Keratinocyte (primary cell): ENCODE measurements around the gene BGN. TPM values are rescaled to one million over a fixed set of nuclear protein-coding genes. Genes with fewer than 3 reads are reported as not detected.

Source experiments
- DNase-seq: peaks from one replicate; pipeline ENCODE4 v3.0.0-alpha.2; 2011; ENCODE audit warnings: low read depth, missing footprints, low spot score
- FAIRE-seq: peaks from 2 replicates; lab custom pipeline; 2011; peaks lifted over from hg19 to GRCh38; lab: Jason Lieb, UNC
- H2AFZ ChIP-seq: 2 replicates; pipeline ENCODE4 v1.6.0; 2012; ENCODE audit warnings: low read length, control low read depth, inconsistent platforms; ENCODE audit not compliant: control insufficient read depth
- H3K27ac ChIP-seq: 2 replicates; pipeline ENCODE4 v1.5.1; 2011; ENCODE audit warnings: low read length; ENCODE audit not compliant: control insufficient read depth, insufficient read depth
- H3K27me3 ChIP-seq: 3 replicates; pipeline ENCODE4 v1.6.0; 2011; ENCODE audit warnings: low read length; ENCODE audit not compliant: control insufficient read depth, insufficient read depth; ENCODE audit errors: extremely low read depth
- H3K36me3 ChIP-seq, 2 experiments: 2 replicates in 1 of 2; 3 replicates in 1 of 2; pipeline ENCODE4 v1.5.1; 2011; ENCODE audit warnings: low read length in 2 of 2, mild to moderate bottlenecking in 1 of 2; ENCODE audit not compliant: control insufficient read depth in 2 of 2, insufficient read depth in 2 of 2; ENCODE audit errors: extremely low read depth in 1 of 2
- H3K4me1 ChIP-seq: 3 replicates; pipeline ENCODE4 v1.5.1; 2011; ENCODE audit warnings: low read length; ENCODE audit not compliant: control insufficient read depth, insufficient read depth; ENCODE audit errors: extremely low read depth
- H3K4me2 ChIP-seq: 3 replicates; pipeline ENCODE4 v1.6.0; 2011; ENCODE audit warnings: low read depth, low read length; ENCODE audit not compliant: control insufficient read depth, insufficient read depth; ENCODE audit errors: extremely low read depth
- H3K4me3 ChIP-seq, 3 experiments: fragments of 200-600 bp in 1 of 3; sonication (generic) in 1 of 3; 2 replicates in 2 of 3; 3 replicates in 1 of 3; pipeline ENCODE4 v1.5.1; 2011 to 2016; ENCODE audit warnings: low read length in 3 of 3, mild to moderate bottlenecking in 3 of 3, control low read depth in 2 of 3, inconsistent platforms in 1 of 3, low read depth in 1 of 3, mixed read lengths in 1 of 3, mixed run types in 1 of 3, moderate library complexity in 1 of 3; ENCODE audit not compliant: control insufficient read depth in 2 of 3, insufficient read depth in 2 of 3; ENCODE audit errors: extremely low read depth in 1 of 3
- H3K79me2 ChIP-seq: 2 replicates; pipeline ENCODE4 v1.6.0; 2012; ENCODE audit warnings: low read length; ENCODE audit not compliant: control insufficient read depth, insufficient read depth
- H3K9ac ChIP-seq: 3 replicates; pipeline ENCODE4 v1.6.0; 2011; ENCODE audit warnings: low read length; ENCODE audit not compliant: control insufficient read depth, insufficient read depth; ENCODE audit errors: extremely low read depth
- H3K9me1 ChIP-seq: 3 replicates; pipeline ENCODE4 v1.6.0; 2011; ENCODE audit warnings: low read length; ENCODE audit not compliant: control insufficient read depth, insufficient read depth; ENCODE audit errors: extremely low read depth
- H3K9me3 ChIP-seq: 2 replicates; pipeline ENCODE4 v1.5.1; 2012; ENCODE audit warnings: low read depth, low read length; ENCODE audit not compliant: control insufficient read depth
- H4K20me1 ChIP-seq: 3 replicates; pipeline ENCODE4 v1.6.0; 2011; ENCODE audit warnings: low read length; ENCODE audit not compliant: control insufficient read depth, insufficient read depth; ENCODE audit errors: extremely low read depth
- EZH2 ChIP-seq: IDR thresholded peaks from one replicate; pipeline ENCODE4 v1.6.1; 2012; ENCODE audit warnings: inconsistent platforms, mild to moderate bottlenecking, low read length, moderate library complexity
- dilution Hi-C: fragments of 300-500 bp; cut with MboI; formaldehyde crosslinking; loops from one replicate; pipeline ENCODE4 v1.7.0; 2020; ENCODE audit warnings: low sequenced_read_pairs; ENCODE audit not compliant: extremely low pct_ligation_motif_present
- polyA plus RNA-seq, 5 experiments: library from polyadenylated mRNA; depleted of rRNA in 3 of 5; stranded (reverse) in 3 of 5; stranded (forward) in 1 of 5; unstranded in 1 of 5; fragments of >200 nt; gene quantifications; 1 replicate in 1 of 5; 2 replicates in 3 of 5; 3 replicates in 1 of 5; pipeline versions ENCODE4 v1.2.1 to v1.2.3, GENCODE V29; 2011 to 2012; ENCODE audit warnings: missing spikeins in 2 of 5, low read depth in 1 of 5, low replicate concordance in 1 of 5
- TF ChIP-seq, protein P1 (sequence below), 3 experiments: IDR thresholded peaks in 1 of 3; conservative IDR thresholded peaks in 1 of 3; optimal IDR thresholded peaks in 1 of 3; 2 replicates in 2 of 3; 3 replicates in 1 of 3; pipeline versions ENCODE3 to v1.5.1; 2011; ENCODE audit warnings: low read length in 3 of 3, mild to moderate bottlenecking in 3 of 3, moderate library complexity in 2 of 3, control low read depth in 1 of 3, inconsistent platforms in 1 of 3; ENCODE audit not compliant: insufficient read depth in 2 of 3; ENCODE audit errors: extremely low read depth in 1 of 3

The BGN gene
- polyA plus RNA-seq, 1 donor (not counting 4 experiments of a cell fraction or from before 2014, with no cell fraction given) = 0.07 TPM

DNA sequence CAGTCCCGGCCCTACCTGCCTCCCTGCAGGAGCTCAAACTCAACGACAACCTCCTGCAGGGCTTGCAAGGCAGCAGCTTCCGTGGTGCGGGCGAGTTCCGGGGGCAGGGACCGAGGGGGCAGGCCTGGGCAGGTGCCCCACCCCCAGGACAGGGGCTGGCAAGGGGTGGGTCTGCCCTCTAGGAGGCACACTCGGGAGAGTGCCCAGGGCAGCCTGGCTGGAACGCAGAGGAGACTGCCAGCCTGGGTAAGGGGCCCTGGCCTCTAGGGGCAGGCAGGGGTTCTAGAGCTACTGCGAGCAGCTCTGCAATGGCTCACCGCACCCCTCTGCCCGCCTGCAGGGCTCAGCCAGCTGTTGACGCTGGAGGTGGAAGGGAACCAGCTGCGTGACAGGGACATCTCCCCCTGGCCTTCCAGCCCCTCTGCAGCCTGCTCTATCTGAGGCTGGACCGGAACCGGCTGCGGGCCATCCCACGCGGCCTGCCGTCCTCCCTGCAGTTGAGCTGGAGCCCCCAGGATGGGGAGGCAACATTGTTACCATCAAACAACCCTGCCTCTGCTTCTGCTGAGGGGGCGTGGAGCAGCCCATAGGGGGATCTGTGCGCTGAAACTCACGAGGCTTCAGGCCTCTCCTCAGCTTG is 12.3 kb upstream of the BGN start:
- DNase-seq = no peak
- TF ChIP-seq, protein P1, sequence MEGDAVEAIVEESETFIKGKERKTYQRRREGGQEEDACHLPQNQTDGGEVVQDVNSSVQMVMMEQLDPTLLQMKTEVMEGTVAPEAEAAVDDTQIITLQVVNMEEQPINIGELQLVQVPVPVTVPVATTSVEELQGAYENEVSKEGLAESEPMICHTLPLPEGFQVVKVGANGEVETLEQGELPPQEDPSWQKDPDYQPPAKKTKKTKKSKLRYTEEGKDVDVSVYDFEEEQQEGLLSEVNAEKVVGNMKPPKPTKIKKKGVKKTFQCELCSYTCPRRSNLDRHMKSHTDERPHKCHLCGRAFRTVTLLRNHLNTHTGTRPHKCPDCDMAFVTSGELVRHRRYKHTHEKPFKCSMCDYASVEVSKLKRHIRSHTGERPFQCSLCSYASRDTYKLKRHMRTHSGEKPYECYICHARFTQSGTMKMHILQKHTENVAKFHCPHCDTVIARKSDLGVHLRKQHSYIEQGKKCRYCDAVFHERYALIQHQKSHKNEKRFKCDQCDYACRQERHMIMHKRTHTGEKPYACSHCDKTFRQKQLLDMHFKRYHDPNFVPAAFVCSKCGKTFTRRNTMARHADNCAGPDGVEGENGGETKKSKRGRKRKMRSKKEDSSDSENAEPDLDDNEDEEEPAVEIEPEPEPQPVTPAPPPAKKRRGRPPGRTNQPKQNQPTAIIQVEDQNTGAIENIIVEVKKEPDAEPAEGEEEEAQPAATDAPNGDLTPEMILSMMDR (optimal IDR thresholded peaks at IDR 0.05 in 1 of 3, IDR thresholded peaks at IDR 0.05 in 1 of 3, conservative IDR thresholded peaks at IDR 0.05 in 1 of 3; ENCODE audit: extremely low read depth in 1 of 3, insufficient read depth in 2 of 3, low read length in 3 of 3) = no peak
- TF ChIP-seq EZH2 = no peak
- Histone ChIP-seq H3K36me3 (no peaks in the 10 kb centered on the region), H3K9me1 (no peaks in the 10 kb centered on the region), H2AFZ (no peak overlapping the region), H3K9me3 (no peaks in the 10 kb centered on the region), H3K4me2 (no peak overlapping the region), H3K79me2 (no peaks in the 10 kb centered on the region), H3K27ac (no peak overlapping the region), H3K4me1 (peaks cover 5% of the 10 kb centered on the region), H3K27me3 (peaks cover 3% of the 10 kb centered on the region), H4K20me1 (no peaks in the 10 kb centered on the region), H3K9ac (no peak overlapping the region), H3K4me3 (no peak overlapping the region)
- no peak for FAIRE-seq
- dilution Hi-C loops = no loop called here

DNA sequence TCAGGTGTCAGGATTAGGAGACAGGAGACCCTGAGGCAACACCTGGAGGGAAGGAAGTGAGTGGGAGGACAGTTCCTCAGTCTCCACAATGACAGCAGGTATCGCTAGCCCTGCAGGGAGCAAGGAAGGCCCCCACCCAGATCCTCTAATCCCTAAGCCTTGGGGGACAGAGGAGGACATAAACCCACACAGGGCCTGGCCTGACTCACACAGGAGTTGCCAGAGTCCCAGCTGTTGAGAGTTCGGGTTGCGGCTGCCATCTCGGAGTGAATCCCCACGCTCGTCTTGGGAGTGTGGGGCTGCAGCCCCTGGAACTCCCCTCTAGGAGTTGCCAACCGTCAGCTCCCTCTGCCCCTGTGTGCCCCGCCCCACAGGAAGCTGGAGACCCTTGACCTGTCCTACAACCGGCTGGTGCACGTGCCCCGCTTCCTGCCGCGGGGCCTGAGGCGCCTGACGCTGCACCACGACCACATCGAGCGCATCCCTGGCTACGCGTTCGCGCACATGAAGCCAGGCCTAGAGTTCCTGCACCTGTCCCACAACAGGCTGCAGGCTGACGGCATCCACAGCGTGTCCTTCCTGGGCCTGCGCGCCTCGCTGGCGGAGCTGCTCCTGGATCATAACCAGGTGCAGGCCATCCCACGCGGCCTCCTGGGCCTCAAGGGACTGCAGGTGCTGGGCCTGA is 9.2 kb upstream of the BGN start:
- no peaks in the 10 kb centered on the region for H3K36me3 ChIP-seq
- no peaks in the 10 kb centered on the region for H4K20me1 ChIP-seq
- peaks cover 5% of the 10 kb centered on the region for H3K4me1 ChIP-seq
- no peaks in the 10 kb centered on the region for H3K79me2 ChIP-seq
- no peaks in the 10 kb centered on the region for H3K9me1 ChIP-seq
- no peak overlapping the region for H3K9ac ChIP-seq
- H2AFZ ChIP-seq = no peak overlapping the region
- DNase-seq = no peak
- no peak for FAIRE-seq
- no peaks in the 10 kb centered on the region for H3K9me3 ChIP-seq
- no peak overlapping the region for H3K27ac ChIP-seq
- no peak overlapping the region for H3K4me3 ChIP-seq
- TF ChIP-seq EZH2 = no peak
- TF ChIP-seq, protein P1 (optimal IDR thresholded peaks at IDR 0.05 in 1 of 3, IDR thresholded peaks at IDR 0.05 in 1 of 3, conservative IDR thresholded peaks at IDR 0.05 in 1 of 3; ENCODE audit: extremely low read depth in 1 of 3, insufficient read depth in 2 of 3, low read length in 3 of 3) = no peak
- H3K27me3 ChIP-seq = no peaks in the 10 kb centered on the region
- dilution Hi-C loops = no loop called here
- H3K4me2 ChIP-seq = no peak overlapping the region
